BLaER1 (cell line): ENCODE data around the gene FAM83D.

Experiments
- H3K27ac ChIP-seq: shearing (Covaris generic); formaldehyde crosslinking; 2 replicates; pipeline ENCODE4 v1.8.1; 2022
- H3K27me3 ChIP-seq: shearing (Covaris generic); formaldehyde crosslinking; 2 replicates; pipeline ENCODE4 v1.8.1; 2022
- H3K36me3 ChIP-seq: shearing (Covaris generic); formaldehyde crosslinking; 2 replicates; pipeline ENCODE4 v1.8.1; 2022
- H3K4me1 ChIP-seq: shearing (Covaris generic); formaldehyde crosslinking; 2 replicates; pipeline ENCODE4 v1.8.1; 2022
- H3K4me2 ChIP-seq: shearing (Covaris generic); formaldehyde crosslinking; 2 replicates; pipeline ENCODE4 v1.8.1; 2022
- H3K4me3 ChIP-seq: shearing (Covaris generic); formaldehyde crosslinking; 2 replicates; pipeline ENCODE4 v1.8.1; 2022
- H3K9ac ChIP-seq: shearing (Covaris generic); formaldehyde crosslinking; 2 replicates; pipeline ENCODE4 v1.8.1; 2022
- H3K9me3 ChIP-seq: shearing (Covaris generic); formaldehyde crosslinking; 2 replicates; pipeline ENCODE4 v1.8.1; 2022
- H4K20me1 ChIP-seq: shearing (Covaris generic); formaldehyde crosslinking; 2 replicates; pipeline ENCODE4 v1.8.1; 2022
- Cebpa-rat ChIP-seq: shearing (Covaris generic); IDR thresholded peaks from 2 replicates; pipeline ENCODE4 v1.8.1; 2022

Gene FAM83D

GRCh38 chr20:38973645-38974044 is 47.4 kb downstream of the FAM83D start:
- H3K4me3 ChIP-seq, result no peak overlapping the region
- no peaks in the 10 kb centered on the region for H3K4me1 ChIP-seq
- H4K20me1 ChIP-seq, result 0 out of 2 replicates have a peak, but pooled peaks cover under 1% of the 10 kb centered on the region
- H3K27ac ChIP-seq, result no peak overlapping the region
- no peaks in the 10 kb centered on the region for H3K27me3 ChIP-seq
- no peak for TF ChIP-seq Cebpa-rat
- H3K9me3 ChIP-seq, result no peaks in the 10 kb centered on the region
- H3K36me3 ChIP-seq, result peaks cover 78% of the 10 kb centered on the region
- no peak overlapping the region for H3K4me2 ChIP-seq
- no peak overlapping the region for H3K9ac ChIP-seq

- H4K20me1 ChIP-seq, result no peaks in the 10 kb centered on the region
- no peak overlapping the region for H3K27ac ChIP-seq
- no peaks in the 10 kb centered on the region for H3K9me3 ChIP-seq
- no peak overlapping the region for H3K4me3 ChIP-seq
- no peaks in the 10 kb centered on the region for H3K27me3 ChIP-seq
- no peak overlapping the region for H3K4me2 ChIP-seq
- H3K4me1 ChIP-seq, result no peaks in the 10 kb centered on the region
- peaks cover 61% of the 10 kb centered on the region for H3K36me3 ChIP-seq
- TF ChIP-seq Cebpa-rat, result no peak
- H3K9ac ChIP-seq, result no peak overlapping the region
These were observed 49.4 kb downstream of the FAM83D start for GRCh38 chr20:38975539-38976120.

GRCh38 chr20:38979434-38979833 is 53.2 kb downstream of the FAM83D start:
- no peak overlapping the region for H3K4me2 ChIP-seq
- H3K9ac ChIP-seq, result no peak overlapping the region
- H4K20me1 ChIP-seq, result no peaks in the 10 kb centered on the region
- peaks cover 44% of the 10 kb centered on the region for H3K36me3 ChIP-seq
- no peaks in the 10 kb centered on the region for H3K27me3 ChIP-seq
- no peaks in the 10 kb centered on the region for H3K9me3 ChIP-seq
- no peak overlapping the region for H3K4me3 ChIP-seq
- no peaks in the 10 kb centered on the region for H3K4me1 ChIP-seq
- no peak for TF ChIP-seq Cebpa-rat
- H3K27ac ChIP-seq, result no peak overlapping the region

- Histone ChIP-seq H3K9me3 (no peaks in the 10 kb centered on the region), H3K27ac (no peak overlapping the region), H3K4me3 (no peak overlapping the region), H3K4me1 (peaks cover 3% of the 10 kb centered on the region), H3K36me3 (peaks cover 40% of the 10 kb centered on the region), H4K20me1 (no peaks in the 10 kb centered on the region), H3K27me3 (no peaks in the 10 kb centered on the region), H3K9ac (no peak overlapping the region), H3K4me2 (no peak overlapping the region)
- TF ChIP-seq Cebpa-rat, result no peak
These were observed 53.6 kb downstream of the FAM83D start for GRCh38 chr20:38979842-38980241.

GRCh38 chr20:38982291-38982690 is 56.1 kb downstream of the FAM83D start:
- Histone ChIP-seq H3K27me3 (no peaks in the 10 kb centered on the region), H3K27ac (no peak overlapping the region), H3K36me3 (peaks cover 25% of the 10 kb centered on the region), H3K4me2 (no peak overlapping the region), H4K20me1 (no peaks in the 10 kb centered on the region), H3K9me3 (no peaks in the 10 kb centered on the region), H3K4me3 (no peak overlapping the region), H3K9ac (no peak overlapping the region), H3K4me1 (peaks cover 25% of the 10 kb centered on the region)
- no peak for TF ChIP-seq Cebpa-rat

GRCh38 chr20:38985060-38985459 is 58.8 kb downstream of the FAM83D start:
- Histone ChIP-seq H3K27ac (no peak overlapping the region), H3K27me3 (no peaks in the 10 kb centered on the region), H4K20me1 (no peaks in the 10 kb centered on the region), H3K4me3 (no peak overlapping the region), H3K9me3 (no peaks in the 10 kb centered on the region), H3K4me2 (peak overlapping the region; percentile 39), H3K9ac (peak overlapping the region; percentile 9; the same call in 1 of the 2 replicates), H3K36me3 (peaks cover 27% of the 10 kb centered on the region), H3K4me1 (peaks cover 38% of the 10 kb centered on the region)
- no peak for TF ChIP-seq Cebpa-rat

GRCh38 chr20:38985603-38986170 is 59.5 kb downstream of the FAM83D start:
- Histone ChIP-seq H3K9ac (no peak overlapping the region), H3K4me3 (no peak overlapping the region), H3K27me3 (no peaks in the 10 kb centered on the region), H3K36me3 (peaks cover 33% of the 10 kb centered on the region), H4K20me1 (no peaks in the 10 kb centered on the region), H3K27ac (no peak overlapping the region), H3K4me2 (peak overlapping the region; percentile 39), H3K9me3 (no peaks in the 10 kb centered on the region), H3K4me1 (peaks cover 38% of the 10 kb centered on the region)
- no peak for TF ChIP-seq Cebpa-rat

- no peaks in the 10 kb centered on the region for H4K20me1 ChIP-seq
- no peaks in the 10 kb centered on the region for H3K9me3 ChIP-seq
- no peaks in the 10 kb centered on the region for H3K27me3 ChIP-seq
- H3K4me3 ChIP-seq, result no peak overlapping the region
- peaks cover 43% of the 10 kb centered on the region for H3K36me3 ChIP-seq
- peak overlapping the region; percentile 42 for H3K27ac ChIP-seq
- H3K9ac ChIP-seq, result no peak overlapping the region
- H3K4me1 ChIP-seq, result peaks cover 38% of the 10 kb centered on the region
- peak overlapping the region; percentile 87 for H3K4me2 ChIP-seq
- no peak for TF ChIP-seq Cebpa-rat
These were observed 60.4 kb downstream of the FAM83D start for GRCh38 chr20:38986663-38987062.

- H3K4me2 ChIP-seq, result peak overlapping the region; percentile 87
These were observed 61.6 kb downstream of the FAM83D start for GRCh38 chr20:38987777-38988176.

GRCh38 chr20:38990728-38991127 is 64.5 kb downstream of the FAM83D start:
- no peaks in the 10 kb centered on the region for H3K27me3 ChIP-seq
- TF ChIP-seq Cebpa-rat, result no peak
- no peak overlapping the region for H3K4me2 ChIP-seq
- no peaks in the 10 kb centered on the region for H4K20me1 ChIP-seq
- H3K9ac ChIP-seq, result no peak overlapping the region
- peaks cover 51% of the 10 kb centered on the region for H3K36me3 ChIP-seq
- no peaks in the 10 kb centered on the region for H3K9me3 ChIP-seq
- H3K27ac ChIP-seq, result no peak overlapping the region
- peaks cover 26% of the 10 kb centered on the region for H3K4me1 ChIP-seq
- H3K4me3 ChIP-seq, result no peak overlapping the region

More at GRCh38 chr20:38987777-38988176, 61.6 kb downstream of the FAM83D start:
- Histone ChIP-seq H3K27me3 (no peaks in the 10 kb centered on the region), H3K4me3 (peak overlapping the region; percentile 49), H3K9me3 (no peaks in the 10 kb centered on the region), H4K20me1 (no peaks in the 10 kb centered on the region), H3K27ac (peak overlapping the region; percentile 54), H3K4me1 (peaks cover 38% of the 10 kb centered on the region), H3K36me3 (peaks cover 49% of the 10 kb centered on the region), H3K9ac (peak overlapping the region; percentile 57)
- TF ChIP-seq Cebpa-rat, result no peak
